A673 (cell line): ENCODE results near the gene DAPK2. TPM values are rescaled to one million over a fixed set of nuclear protein-coding genes. Genes with fewer than 3 reads are reported as not detected.

ENCODE experiments used
- BruUV-seq: library from RNA; stranded (reverse); fragments of 400-500 nt; replicated peaks from 2 replicates; lab custom pipeline; 2021; lab: Mats Ljungman, UMichigan
- CTCF ChIA-PET: fragments of 300-600 bp; sonication (Branson Sonifier 250); formaldehyde crosslinking; loops from one replicate; lab custom pipeline; 2022; ENCODE audit warnings: antibody characterized with exemption; lab: Charles Lee
- POLR2A ChIA-PET: fragments of 300-600 bp; sonication (Branson Sonifier 250); formaldehyde crosslinking; loops from one replicate; lab custom pipeline; 2022; ENCODE audit warnings: antibody characterized with exemption; ENCODE audit not compliant: low non-redundant PET; lab: Charles Lee
- DNase-seq: peaks from one replicate; pipeline ENCODE4 v3.0.0-alpha.2; 2015; ENCODE audit warnings: low spot score
- H3K27ac ChIP-seq: fragments of 200-600 bp; sonication (generic); 2 replicates; pipeline ENCODE4 v1.5.1; 2016; ENCODE audit warnings: mixed run types, low read depth, mild to moderate bottlenecking, mixed read lengths, antibody characterized with exemption, low read length; ENCODE audit not compliant: poor library complexity, severe bottlenecking
- H3K27me3 ChIP-seq: fragments of 200-600 bp; sonication (generic); replicated peaks from 2 replicates; pipeline ENCODE4 v1.6.1; 2017; ENCODE audit warnings: mixed run types, low read depth, mild to moderate bottlenecking, mixed read lengths, antibody characterized with exemption, low read length; ENCODE audit not compliant: insufficient read depth, poor library complexity
- H3K36me3 ChIP-seq: fragments of 200-600 bp; sonication (generic); 2 replicates; pipeline ENCODE4 v1.6.1; 2016; ENCODE audit warnings: mixed run types, mild to moderate bottlenecking, mixed read lengths, antibody characterized with exemption, low read length; ENCODE audit not compliant: insufficient read depth, poor library complexity, severe bottlenecking
- H3K4me1 ChIP-seq: fragments of 200-600 bp; sonication (generic); 2 replicates; pipeline ENCODE4 v1.6.1; 2017; ENCODE audit warnings: mixed run types, mild to moderate bottlenecking, mixed read lengths, antibody characterized with exemption, low read length; ENCODE audit not compliant: insufficient read depth, poor library complexity, severe bottlenecking
- H3K4me3 ChIP-seq: fragments of 200-600 bp; sonication (generic); 2 replicates; pipeline ENCODE4 v1.5.1; 2016; ENCODE audit warnings: low read depth, mixed run types, mild to moderate bottlenecking, mixed read lengths, low read length; ENCODE audit not compliant: poor library complexity, severe bottlenecking
- H3K9me3 ChIP-seq: fragments of 200-600 bp; sonication (generic); 2 replicates; pipeline ENCODE4 v1.6.1; 2016; ENCODE audit warnings: mixed run types, low read depth, mild to moderate bottlenecking, mixed read lengths, antibody characterized with exemption, low read length; ENCODE audit not compliant: poor library complexity, severe bottlenecking
- CTCF ChIP-seq: fragments of 300-800, 200-600 bp; sonication (generic); conservative IDR thresholded peaks from 2 replicates; pipeline ENCODE4 v1.5.1; 2017; ENCODE audit warnings: low read depth, mild to moderate bottlenecking, antibody characterized with exemption, low read length, moderate library complexity, mixed read lengths
- EZH2 ChIP-seq: fragments of 200-600 bp; sonication (generic); IDR thresholded peaks from 2 replicates; pipeline ENCODE4 v1.6.1; 2017; ENCODE audit warnings: borderline replicate concordance, low read depth, mild to moderate bottlenecking, mixed read lengths, antibody characterized with exemption, low read length; ENCODE audit not compliant: poor library complexity, severe bottlenecking
- intact Hi-C: fragments of 100-400 bp; cut with micrococcal nuclease; formaldehyde crosslinking; loops from one replicate; pipeline ENCODE4 v1.10.0; 2022; ENCODE audit not compliant: unreplicated experiment
- total RNA-seq: library from RNA; stranded (reverse); gene quantifications from 2 replicates; pipeline ENCODE4 v1.2.3, GENCODE V29; 2021

The DAPK2 gene
- total RNA-seq, 1 experiment from 2014 or later: 19.2 TPM

GRCh38 chr15:64004587-64004986, 41.7 kb downstream of the DAPK2 start:
- no TSS peak for BruUV-seq
- CTCF ChIA-PET: no interaction called here

GRCh38 chr15:64004056-64004455, 42.2 kb downstream of the DAPK2 start:
- TF ChIP-seq EZH2 (no peak), CTCF (no peak)
- no peak for DNase-seq
- ChIA-PET CTCF (no interaction called here), POLR2A (no interaction called here)
- H3K27me3 ChIP-seq: no peaks in the 10 kb centered on the region
- no peaks in the 10 kb centered on the region for H3K36me3 ChIP-seq
- H3K4me1 ChIP-seq: peaks cover 2% of the 10 kb centered on the region
- H3K9me3 ChIP-seq: no peaks in the 10 kb centered on the region
- H3K27ac ChIP-seq: no peak overlapping the region
- intact Hi-C loops: no loop called here
- BruUV-seq: no TSS peak
- H3K4me3 ChIP-seq: no peak overlapping the region

More at GRCh38 chr15:64004587-64004986, 41.7 kb downstream of the DAPK2 start:
- intact Hi-C loops: no loop called here
- H3K36me3 ChIP-seq: no peaks in the 10 kb centered on the region
- H3K4me3 ChIP-seq: no peak overlapping the region
- H3K27ac ChIP-seq: no peak overlapping the region
- TF ChIP-seq EZH2 (no peak), CTCF (no peak)
- H3K9me3 ChIP-seq: no peaks in the 10 kb centered on the region
- H3K27me3 ChIP-seq: no peaks in the 10 kb centered on the region
- DNase-seq: no peak
- POLR2A ChIA-PET: no interaction called here
- H3K4me1 ChIP-seq: no peaks in the 10 kb centered on the region

GRCh38 chr15:64003182-64003581, 43.1 kb downstream of the DAPK2 start:
- Histone ChIP-seq H3K9me3 (no peaks in the 10 kb centered on the region), H3K27me3 (no peaks in the 10 kb centered on the region), H3K27ac (no peak overlapping the region), H3K36me3 (no peaks in the 10 kb centered on the region), H3K4me3 (no peak overlapping the region), H3K4me1 (peaks cover 11% of the 10 kb centered on the region)
- intact Hi-C loops: no loop called here
- no peak for TF ChIP-seq EZH2
- no peak for TF ChIP-seq CTCF
- BruUV-seq: no TSS peak
- ChIA-PET CTCF (no interaction called here), POLR2A (no interaction called here)
- no peak for DNase-seq
